ENCODE measurements around the gene BOD1L2. TPM values are rescaled to one million over a fixed set of nuclear protein-coding genes. Genes with fewer than 3 reads are reported as not detected.

The BOD1L2 gene
- total RNA-seq, 4 donors from 2014 or later, result not detected

DNA sequence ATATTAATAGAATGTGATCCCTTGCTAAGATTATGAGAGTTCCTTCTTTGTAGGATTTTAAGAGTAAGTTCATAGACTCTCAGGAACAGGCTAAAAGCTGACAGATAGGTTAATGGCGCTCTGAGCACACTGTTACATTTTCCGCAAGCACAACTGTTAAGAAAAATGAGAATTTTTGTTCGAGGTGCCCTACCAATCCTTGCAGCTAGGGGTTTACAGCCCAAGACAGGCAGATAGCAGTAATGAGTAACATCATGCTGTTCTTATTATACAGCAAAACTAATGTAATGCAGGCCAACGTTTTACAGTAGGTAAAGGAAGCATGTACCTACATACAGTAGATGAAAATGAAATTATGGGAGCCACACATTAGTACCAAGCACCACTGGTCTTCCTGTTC, 11.2 kb upstream of the BOD1L2 start:
- Histone ChIP-seq H3K9me3 (peaks cover 0 to 4% (median 2%) of the 10 kb centered on the region in 4 donors), H3K36me3 (no peaks in the 10 kb centered on the region), H3K4me1 (no peaks in the 10 kb centered on the region), H3K27ac (replicated peaks in 1 of 4) (no peak overlapping the region), H3K4me3 (no peak overlapping the region), H3K27me3 (peaks cover 0 to 17% (median 0%) of the 10 kb centered on the region in 4 donors)
- DNase-seq (ENCODE audit: extremely low spot score), result no peak
- TF ChIP-seq EP300 (IDR thresholded peaks at IDR 0.05), result no peak
- TF ChIP-seq, protein P1, sequence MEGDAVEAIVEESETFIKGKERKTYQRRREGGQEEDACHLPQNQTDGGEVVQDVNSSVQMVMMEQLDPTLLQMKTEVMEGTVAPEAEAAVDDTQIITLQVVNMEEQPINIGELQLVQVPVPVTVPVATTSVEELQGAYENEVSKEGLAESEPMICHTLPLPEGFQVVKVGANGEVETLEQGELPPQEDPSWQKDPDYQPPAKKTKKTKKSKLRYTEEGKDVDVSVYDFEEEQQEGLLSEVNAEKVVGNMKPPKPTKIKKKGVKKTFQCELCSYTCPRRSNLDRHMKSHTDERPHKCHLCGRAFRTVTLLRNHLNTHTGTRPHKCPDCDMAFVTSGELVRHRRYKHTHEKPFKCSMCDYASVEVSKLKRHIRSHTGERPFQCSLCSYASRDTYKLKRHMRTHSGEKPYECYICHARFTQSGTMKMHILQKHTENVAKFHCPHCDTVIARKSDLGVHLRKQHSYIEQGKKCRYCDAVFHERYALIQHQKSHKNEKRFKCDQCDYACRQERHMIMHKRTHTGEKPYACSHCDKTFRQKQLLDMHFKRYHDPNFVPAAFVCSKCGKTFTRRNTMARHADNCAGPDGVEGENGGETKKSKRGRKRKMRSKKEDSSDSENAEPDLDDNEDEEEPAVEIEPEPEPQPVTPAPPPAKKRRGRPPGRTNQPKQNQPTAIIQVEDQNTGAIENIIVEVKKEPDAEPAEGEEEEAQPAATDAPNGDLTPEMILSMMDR (IDR thresholded peaks at IDR 0.05), result no peak
- TF ChIP-seq POLR2AphosphoS5 (IDR thresholded peaks at IDR 0.05), result no peak
- no peak for TF ChIP-seq POLR2A (IDR thresholded peaks at IDR 0.05; ENCODE audit: low read depth)
- WGBS, result 66% methylated on average over 4 of the region's 4 CpGs
- intact Hi-C loops (cut with DNase I), result no loop called here

DNA sequence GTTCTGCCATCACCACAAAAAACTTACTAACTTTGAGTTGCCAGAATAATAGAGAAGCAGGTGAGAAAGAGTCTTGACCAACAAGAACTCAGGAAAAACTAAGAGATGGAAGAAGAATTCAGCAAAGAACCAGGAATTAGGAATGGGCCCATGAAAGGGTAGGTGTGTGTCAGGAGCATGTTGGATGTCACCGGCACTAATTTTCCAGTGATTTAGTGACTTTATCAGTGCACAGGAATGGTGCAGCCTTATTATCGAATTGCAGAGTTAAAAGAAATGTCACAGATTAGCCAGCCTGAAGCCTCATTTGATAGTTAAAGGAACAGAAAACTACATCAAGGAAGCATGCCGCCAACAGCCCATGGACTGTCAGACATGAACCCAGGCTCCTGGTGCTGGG, 9.0 kb upstream of the BOD1L2 start:
- peaks cover 0 to 12% (median 0%) of the 10 kb centered on the region in 4 donors for H3K27me3 ChIP-seq
- 91% methylated on average over 3 of the region's 3 CpGs for WGBS
- no peak for DNase-seq (ENCODE audit: extremely low spot score)
- no peak overlapping the region for H3K27ac ChIP-seq (replicated peaks in 1 of 4)
- no peaks in the 10 kb centered on the region for H3K4me1 ChIP-seq
- H3K4me3 ChIP-seq, result no peak overlapping the region
- no peak for TF ChIP-seq POLR2AphosphoS5 (IDR thresholded peaks at IDR 0.05)
- TF ChIP-seq, protein P1 (IDR thresholded peaks at IDR 0.05), result no peak
- TF ChIP-seq POLR2A (IDR thresholded peaks at IDR 0.05; ENCODE audit: low read depth), result no peak
- TF ChIP-seq EP300 (IDR thresholded peaks at IDR 0.05), result no peak
- intact Hi-C loops (cut with DNase I), result no loop called here
- peaks cover 0 to 4% (median 2%) of the 10 kb centered on the region in 4 donors for H3K9me3 ChIP-seq
- no peaks in the 10 kb centered on the region for H3K36me3 ChIP-seq

DNA sequence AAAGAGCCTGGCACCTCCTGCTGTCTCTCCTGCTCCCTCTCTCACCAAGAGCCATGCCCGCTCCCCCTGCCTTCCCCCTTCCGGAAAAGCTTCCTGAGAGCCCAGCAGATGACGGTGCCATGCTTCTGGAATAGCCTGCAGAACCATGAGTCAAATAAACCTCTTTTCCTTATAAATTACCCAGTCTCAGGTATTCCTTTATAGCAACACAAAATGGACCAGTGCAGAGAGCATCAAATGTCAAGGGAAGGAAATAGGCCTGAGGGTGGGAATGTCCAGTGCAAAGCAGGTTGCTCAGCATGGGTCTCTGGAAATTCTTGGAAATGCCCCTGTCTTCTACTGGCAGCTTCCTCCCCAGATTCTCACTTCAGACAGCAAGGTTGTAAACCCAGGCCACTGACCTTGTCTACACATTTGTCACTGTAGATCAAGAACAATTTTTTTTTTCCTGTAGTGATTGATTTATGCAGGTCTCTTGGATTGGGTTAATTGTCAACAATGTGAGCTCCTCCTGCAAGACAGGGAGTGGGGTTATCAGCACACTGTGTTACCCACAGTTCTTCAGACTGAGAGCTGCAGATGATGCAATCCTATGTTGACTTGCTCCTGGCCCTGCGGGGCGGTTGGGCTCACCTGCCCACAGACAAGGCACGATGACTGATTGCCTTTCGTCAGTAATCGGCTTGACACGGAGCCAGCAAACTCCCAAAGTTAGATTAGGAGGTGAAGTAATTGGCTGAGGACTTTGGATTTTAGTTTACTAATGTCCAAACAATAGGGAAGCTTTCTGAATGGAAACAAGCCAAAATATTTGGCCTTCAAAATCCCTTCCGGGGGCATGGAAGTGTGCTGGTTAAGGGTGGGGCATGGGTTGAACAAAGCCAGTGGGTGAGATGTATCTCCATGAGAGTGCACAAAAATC, 5.4 kb upstream of the BOD1L2 start:
- WGBS, result 53% methylated on average over 10 of the region's 10 CpGs
- H3K36me3 ChIP-seq, result no peaks in the 10 kb centered on the region
- intact Hi-C loops (cut with DNase I), result no loop called here

DNA sequence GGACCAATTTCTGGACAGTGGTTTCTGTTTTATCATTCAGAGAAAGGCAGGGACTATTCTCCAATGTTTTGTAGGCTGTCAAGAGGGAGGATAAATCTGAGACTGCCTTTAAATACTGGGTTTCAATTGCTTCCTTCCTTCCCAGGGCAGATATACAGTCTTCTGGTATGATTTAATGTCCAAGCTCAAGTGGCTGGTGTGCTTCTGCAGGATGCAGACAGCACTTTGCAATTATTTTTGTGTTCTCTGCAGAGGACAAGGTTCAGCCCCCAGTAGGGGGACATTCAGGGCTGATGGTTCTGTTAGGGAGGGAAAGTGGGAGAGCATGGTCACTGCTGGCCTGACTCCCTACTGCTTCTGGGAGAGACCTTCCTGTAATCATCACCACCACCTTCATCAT, 4.6 kb upstream of the BOD1L2 start:
- TF ChIP-seq POLR2AphosphoS5 (IDR thresholded peaks at IDR 0.05) (no peak), EP300 (IDR thresholded peaks at IDR 0.05) (no peak), POLR2A (IDR thresholded peaks at IDR 0.05; ENCODE audit: low read depth) (no peak)
- TF ChIP-seq, protein P1 (IDR thresholded peaks at IDR 0.05), result no peak
- Histone ChIP-seq H3K9me3 (no peaks in the 10 kb centered on the region), H3K27ac (replicated peaks in 1 of 4) (no peak overlapping the region), H3K4me1 (no peaks in the 10 kb centered on the region), H3K4me3 (no peak overlapping the region), H3K27me3 (peaks cover 0 to 6% (median 0%) of the 10 kb centered on the region in 4 donors), H3K36me3 (no peaks in the 10 kb centered on the region)
- intact Hi-C loops (cut with DNase I), result no loop called here
- no peak for DNase-seq (ENCODE audit: extremely low spot score)

More for the DNA sequence above, 5.4 kb upstream of the BOD1L2 start:
- no peak for TF ChIP-seq EP300 (IDR thresholded peaks at IDR 0.05)
- TF ChIP-seq, protein P1 (IDR thresholded peaks at IDR 0.05), result no peak
- no peak for TF ChIP-seq POLR2A (IDR thresholded peaks at IDR 0.05; ENCODE audit: low read depth)
- TF ChIP-seq POLR2AphosphoS5 (IDR thresholded peaks at IDR 0.05), result no peak
- no peak overlapping the region for H3K27ac ChIP-seq (replicated peaks in 1 of 4)
- H3K27me3 ChIP-seq, result peaks cover 0 to under 1% (median 0%) of the 10 kb centered on the region in 4 donors
- peaks cover 0 to under 1% (median under 1%) of the 10 kb centered on the region in 4 donors for H3K9me3 ChIP-seq
- DNase-seq (ENCODE audit: extremely low spot score), result no peak
- no peak overlapping the region for H3K4me3 ChIP-seq
- H3K4me1 ChIP-seq, result no peaks in the 10 kb centered on the region

All from esophagus muscularis mucosa (tissue), 4 donors.